Common myeloid progenitor, CD34-positive (primary cell): ENCODE results near the gene CCDC78.
A peak's percentile ranks its signal among the peaks of the same experiment; 100 is the strongest.

ENCODE experiments used
- CTCF ChIA-PET: fragments of 350-600 bp; sonication (Branson Sonifier 250); formaldehyde crosslinking; loops from one replicate; lab custom pipeline; 2021; ENCODE audit warnings: antibody characterized with exemption; lab: Charles Lee
- POLR2A ChIA-PET: fragments of 350-600 bp; sonication (Branson Sonifier 250); formaldehyde crosslinking; loops from one replicate; lab custom pipeline; 2021; ENCODE audit warnings: antibody characterized with exemption; lab: Charles Lee
- DNase-seq, 3 donors: peaks; one replicate each; pipeline versions ENCODE4 v3.0.0 to v3.0.0-alpha.2; 2013
- H3K27ac ChIP-seq, 2 experiments: 1 replicate in 1 of 2; 2 replicates in 1 of 2; pipeline ENCODE4 v1.7.0; 2013; ENCODE audit warnings: inconsistent platforms in 2 of 2, low read length in 2 of 2, mild to moderate bottlenecking in 2 of 2, low read depth in 1 of 2, moderate library complexity in 1 of 2; ENCODE audit not compliant: severe bottlenecking in 2 of 2, insufficient read depth in 1 of 2, poor library complexity in 1 of 2
- H3K27me3 ChIP-seq, 5 experiments: replicated peaks in 2 of 5; 1 replicate in 3 of 5; 2 replicates in 2 of 5; pipeline versions ENCODE4 v1.6.1 to v1.7.0; 2013; ENCODE audit warnings: low read length in 4 of 5, mild to moderate bottlenecking in 2 of 5, moderate library complexity in 2 of 5, inconsistent platforms in 1 of 5; ENCODE audit not compliant: insufficient read depth in 5 of 5, control insufficient read depth in 4 of 5
- H3K36me3 ChIP-seq, 4 experiments: 1 replicate in 2 of 4; 2 replicates in 2 of 4; pipeline versions ENCODE4 v1.6.1 to v1.7.0; 2013; ENCODE audit warnings: low read length in 3 of 4, control low read depth in 1 of 4, mild to moderate bottlenecking in 1 of 4; ENCODE audit not compliant: control insufficient read depth in 4 of 4, insufficient read depth in 4 of 4
- H3K4me1 ChIP-seq, 4 experiments: 1 replicate in 3 of 4; 2 replicates in 1 of 4; pipeline versions ENCODE4 v1.6.1 to v1.7.1; 2013; ENCODE audit warnings: low read length in 3 of 4, mild to moderate bottlenecking in 3 of 4, control low read depth in 1 of 4, inconsistent platforms in 1 of 4, moderate library complexity in 1 of 4; ENCODE audit not compliant: control insufficient read depth in 4 of 4, insufficient read depth in 4 of 4; ENCODE audit errors: control extremely low read depth in 1 of 4
- H3K4me3 ChIP-seq, 7 experiments: 1 replicate in 4 of 7; 2 replicates in 3 of 7; pipeline versions ENCODE4 v1.5.1 to v1.7.0; 2013; ENCODE audit warnings: mild to moderate bottlenecking in 7 of 7, low read length in 6 of 7, moderate library complexity in 6 of 7, inconsistent platforms in 2 of 7, low read depth in 2 of 7, control low read depth in 1 of 7; ENCODE audit not compliant: insufficient read depth in 4 of 7, control insufficient read depth in 1 of 7; ENCODE audit errors: extremely low read depth in 1 of 7
- H3K9me3 ChIP-seq, 5 experiments: 1 replicate in 4 of 5; 2 replicates in 1 of 5; pipeline versions ENCODE4 v1.6.1 to v1.7.1; 2013; ENCODE audit warnings: low read length in 4 of 5, mild to moderate bottlenecking in 2 of 5, inconsistent platforms in 1 of 5, low read depth in 1 of 5, moderate library complexity in 1 of 5; ENCODE audit not compliant: control insufficient read depth in 4 of 5, insufficient read depth in 2 of 5; ENCODE audit errors: control extremely low read depth in 1 of 5
- WGBS: methylation state at CpG from one replicate; pipeline ENCODE4 v1.1.5; 2013; ENCODE audit not compliant: insufficient coverage; 5-methylcytosine and 5-hydroxymethylcytosine counted together

The CCDC78 gene

GRCh38 chr16:711548-712320 lies 14.5 kb downstream of the CCDC78 start:
- Histone ChIP-seq H3K9me3 (no peaks in the 10 kb centered on the region), H3K27ac (no peak overlapping the region), H3K27me3 (peaks cover 0 to 78% (median 19%) of the 10 kb centered on the region in 5 experiments), H3K4me1 (peaks cover 0 to 21% (median 19%) of the 10 kb centered on the region in 4 experiments), H3K36me3 (no peaks in the 10 kb centered on the region), H3K4me3 (no peak overlapping the region)
- POLR2A ChIA-PET, result interaction anchor here (0.8 kb wide), 1 partner anchor 34 kb away, joined by 5 read pairs; no protein-coding TSS in a partner anchor
- CTCF ChIA-PET, result interaction anchor here (0.7 to 5.6 kb wide), 18 partner anchors 9 to 344 kb away, joined by 3 to 104 read pairs (median 6); partner anchors contain the start of genes ANTKMT, CCDC78, CHTF18 and CIAO3
- 12% methylated on average over 7 of the region's 25 CpGs for WGBS
- peak; percentile 58 to 72 (median 68) for DNase-seq

- Histone ChIP-seq H3K27me3 (peaks cover 0 to 78% (median 18%) of the 10 kb centered on the region in 5 experiments), H3K4me3 (no peak overlapping the region), H3K27ac (no peak overlapping the region), H3K9me3 (no peaks in the 10 kb centered on the region), H3K4me1 (peaks cover 0 to 24% (median 17%) of the 10 kb centered on the region in 4 experiments), H3K36me3 (no peaks in the 10 kb centered on the region)
- 77% methylated on average over 12 of the region's 12 CpGs for WGBS
- no peak for DNase-seq
- ChIA-PET POLR2A (no interaction called here), CTCF (interaction anchor here (0.7 to 5.6 kb wide), 9 partner anchors 10 to 76 kb away, joined by 3 to 104 read pairs (median 8); partner anchors contain the start of genes ANTKMT, CCDC78, CHTF18 and RPUSD1)
Measured at GRCh38 chr16:711084-711483, 15.2 kb downstream of the CCDC78 start.

- no peak overlapping the region for H3K27ac ChIP-seq
- H3K4me1 ChIP-seq, result peaks cover 0 to 21% (median 13%) of the 10 kb centered on the region in 4 experiments
- CTCF ChIA-PET, result interaction anchor here (0.7 to 5.6 kb wide), 10 partner anchors 9 to 76 kb away, joined by 3 to 104 read pairs (median 6); partner anchors contain the start of genes ANTKMT, CCDC78, CHTF18 and RPUSD1
- DNase-seq, result no peak
- WGBS, result 76% methylated on average over 21 of the region's 21 CpGs
- H3K27me3 ChIP-seq, result peaks cover 0 to 76% (median 16%) of the 10 kb centered on the region in 5 experiments
- no peak overlapping the region for H3K4me3 ChIP-seq
- POLR2A ChIA-PET, result no interaction called here
- no peaks in the 10 kb centered on the region for H3K9me3 ChIP-seq
- H3K36me3 ChIP-seq, result no peaks in the 10 kb centered on the region
Measured at GRCh38 chr16:710500-711075, 15.7 kb downstream of the CCDC78 start.

- POLR2A ChIA-PET, result no interaction called here
- WGBS, result 36% methylated on average over 29 of the region's 30 CpGs
- CTCF ChIA-PET, result interaction anchor here (1.0 to 5.6 kb wide), 8 partner anchors 11 to 77 kb away, joined by 3 to 104 read pairs (median 6); partner anchors contain the start of genes ANTKMT, CHTF18, RPUSD1 and WDR24
- no peaks in the 10 kb centered on the region for H3K36me3 ChIP-seq
- no peak overlapping the region for H3K27ac ChIP-seq
- no peaks in the 10 kb centered on the region for H3K9me3 ChIP-seq
- H3K4me1 ChIP-seq, result peaks cover 0 to 18% (median 9%) of the 10 kb centered on the region in 4 experiments
- DNase-seq, result peak in 2 of 3 donors; percentile 70 to 72
- no peak overlapping the region for H3K4me3 ChIP-seq
- peaks cover 0 to 77% (median 16%) of the 10 kb centered on the region in 5 experiments for H3K27me3 ChIP-seq
Measured at GRCh38 chr16:709566-710499, 16.4 kb downstream of the CCDC78 start.

GRCh38 chr16:708959-709358 lies 17.3 kb downstream of the CCDC78 start:
- Histone ChIP-seq H3K27me3 (peaks cover 0 to 80% (median 23%) of the 10 kb centered on the region in 5 experiments), H3K36me3 (no peaks in the 10 kb centered on the region), H3K9me3 (no peaks in the 10 kb centered on the region), H3K4me1 (peaks cover 0 to 10% (median 3%) of the 10 kb centered on the region in 4 experiments), H3K27ac (no peak overlapping the region), H3K4me3 (no peak overlapping the region)
- no peak for DNase-seq
- WGBS, result 80% methylated on average over 2 of the region's 4 CpGs
- CTCF ChIA-PET, result interaction anchor here (2.0 to 5.6 kb wide), 3 partner anchors 34 to 93 kb away, joined by 5 to 104 read pairs (median 13); partner anchors contain the start of genes CHTF18 and RPUSD1
- POLR2A ChIA-PET, result no interaction called here

- POLR2A ChIA-PET, result no interaction called here
Measured at GRCh38 chr16:708019-708418, 18.2 kb downstream of the CCDC78 start.

More at GRCh38 chr16:708019-708418, 18.2 kb downstream of the CCDC78 start:
- Histone ChIP-seq H3K27ac (no peak overlapping the region), H3K27me3 (peaks cover 0 to 84% (median 24%) of the 10 kb centered on the region in 5 experiments), H3K4me1 (peaks cover 0 to 9% (median 3%) of the 10 kb centered on the region in 4 experiments), H3K4me3 (no peak overlapping the region), H3K36me3 (no peaks in the 10 kb centered on the region), H3K9me3 (no peaks in the 10 kb centered on the region)
- no peak for DNase-seq
- CTCF ChIA-PET, result interaction anchor here (0.9 to 2.0 kb wide), 3 partner anchors 12 to 94 kb away, joined by 3 to 7 read pairs (median 5); no protein-coding TSS in a partner anchor
- 78% methylated on average over 3 of the region's 3 CpGs for WGBS
